ENCODE data around the gene PPP1R26.

Gene PPP1R26

GRCh38 chr9:135489188-135489906, 9.8 kb downstream of the PPP1R26 start:
- DNase-seq = no peak

DNA sequence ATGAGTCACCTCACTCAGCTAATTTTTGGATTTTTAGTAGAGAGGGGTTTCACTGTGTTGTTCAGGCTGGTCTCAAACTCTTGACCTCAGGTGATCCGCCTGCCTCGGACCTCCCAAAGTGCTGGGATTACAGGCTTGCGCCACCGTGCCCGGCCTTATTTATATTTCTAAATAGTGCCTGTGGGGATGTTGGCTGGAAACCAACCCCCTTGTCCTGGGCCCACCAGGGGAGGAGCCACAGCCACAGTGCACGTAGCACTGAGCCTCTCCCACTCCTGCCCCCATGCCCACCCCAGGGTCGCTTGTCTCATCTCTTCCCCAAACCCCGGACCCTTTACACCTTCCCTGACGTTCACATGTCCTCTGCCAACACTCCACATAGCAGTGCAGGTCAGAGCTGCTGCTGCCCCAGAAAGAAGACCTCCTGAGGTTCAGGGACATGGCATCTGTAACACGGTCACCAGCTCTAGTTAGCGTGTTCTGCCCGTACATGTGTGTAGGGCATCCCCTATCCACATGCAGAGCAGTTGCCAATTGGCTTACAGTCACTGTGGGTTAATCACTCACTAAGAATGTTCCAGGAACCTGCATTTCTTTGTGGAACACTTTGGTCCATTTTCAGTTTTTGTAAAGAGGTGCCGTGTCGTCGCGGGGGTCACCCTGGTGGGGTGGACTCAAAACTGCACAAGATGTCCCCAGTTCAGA, 10.7 kb downstream of the PPP1R26 start:
- DNase-seq = no peak

- DNase-seq = no peak
Measured at GRCh38 chr9:135490980-135491464, 11.4 kb downstream of the PPP1R26 start.

DNA sequence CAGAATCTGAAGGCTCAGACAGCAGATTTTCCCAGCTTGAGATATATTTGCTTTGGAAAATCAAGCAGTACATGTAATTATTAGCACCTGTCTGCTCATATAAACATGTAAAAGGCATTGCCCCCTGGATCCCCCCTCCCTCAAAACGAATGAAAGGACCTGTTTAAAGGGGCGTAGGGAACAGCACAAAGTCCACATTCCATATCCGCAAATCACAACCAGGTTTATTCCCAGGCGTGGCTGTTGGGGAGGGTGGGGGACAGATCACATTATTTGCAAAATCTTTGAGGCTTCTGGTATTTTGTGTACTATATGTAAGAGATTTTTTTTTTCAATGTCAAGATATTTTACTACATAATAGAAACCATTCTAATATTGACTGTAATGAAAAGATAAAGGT, 12.2 kb downstream of the PPP1R26 start:
- DNase-seq = no peak

DNA sequence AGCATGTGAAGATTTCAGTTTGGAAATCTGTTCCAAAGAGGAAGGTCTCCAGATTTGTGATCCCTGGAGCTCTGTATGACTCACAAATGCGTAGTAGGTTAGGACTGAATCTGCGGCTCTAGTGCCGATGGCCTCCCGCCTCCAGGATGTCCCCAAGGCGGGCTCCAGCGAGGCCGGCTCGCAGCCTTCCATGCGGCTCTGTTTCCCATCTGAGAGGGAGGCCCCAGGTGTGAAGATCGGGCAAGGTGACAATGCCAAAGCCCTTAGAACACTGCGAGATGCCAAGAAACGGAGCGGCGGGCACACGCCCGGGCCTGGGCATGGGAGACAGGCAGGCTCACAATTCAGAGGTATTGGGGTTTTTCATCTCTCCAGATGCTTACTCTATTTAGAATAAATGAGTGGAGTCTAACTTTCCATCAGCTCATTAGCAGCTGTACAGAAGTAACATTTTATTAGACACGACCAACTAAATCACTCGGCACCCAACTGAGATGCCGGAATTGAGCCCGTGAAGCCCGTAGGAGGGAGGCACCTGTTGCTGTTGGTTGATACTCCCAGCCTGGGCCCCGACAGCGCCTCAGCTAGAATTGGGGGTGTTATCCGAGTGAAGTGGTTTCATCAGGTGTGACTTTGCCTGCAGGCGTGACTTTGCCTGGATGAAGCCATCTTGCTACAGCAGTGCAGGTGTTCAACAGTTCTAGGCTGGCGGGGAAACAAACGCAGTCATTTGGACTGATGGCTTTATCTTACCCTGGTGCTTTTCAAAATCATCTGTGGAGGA, 13.5 kb downstream of the PPP1R26 start:
- no peak for DNase-seq

- no peak for DNase-seq
Measured at GRCh38 chr9:135494791-135495559, 15.4 kb downstream of the PPP1R26 start.

GRCh38 chr9:135498381-135499126, 19.0 kb downstream of the PPP1R26 start:
- DNase-seq = no peak

DNA sequence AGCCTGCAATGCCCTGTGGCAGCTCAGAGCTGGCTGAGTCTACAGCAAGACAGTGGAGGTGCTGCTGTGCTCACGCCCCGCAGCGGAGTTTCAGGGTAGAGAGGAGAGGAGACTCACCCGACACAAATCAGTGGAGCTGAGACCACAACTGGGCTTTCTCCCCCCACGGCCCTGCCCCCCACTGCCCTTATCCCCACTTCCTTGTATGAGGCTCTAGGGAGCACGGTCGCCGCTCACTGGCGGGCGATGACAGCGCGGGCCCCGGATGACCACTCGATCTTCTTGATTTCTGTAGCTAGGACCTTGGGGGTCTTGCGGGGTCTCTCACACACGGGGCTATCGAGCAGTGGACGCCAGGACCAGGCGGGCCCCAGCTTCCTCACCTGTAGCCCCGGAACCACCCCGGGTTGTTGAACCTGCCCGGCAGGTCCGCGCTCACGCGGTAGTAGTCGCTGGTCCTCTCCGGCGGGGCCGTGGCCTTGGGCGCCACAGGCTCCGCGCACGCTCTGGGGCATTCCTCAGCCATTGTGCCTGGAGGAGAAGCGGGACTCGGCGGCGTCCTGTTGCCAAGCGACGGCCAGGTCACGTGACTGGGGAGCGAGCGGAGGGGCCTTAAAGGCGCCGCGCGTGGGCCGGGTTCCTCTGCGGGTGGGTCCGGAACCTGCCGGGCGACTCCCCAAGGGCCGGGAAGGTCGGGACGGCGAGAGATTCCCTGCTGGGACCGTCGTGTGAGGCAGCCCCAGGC, 19.9 kb downstream of the PPP1R26 start:
- peak; percentile 5 for DNase-seq

DNA sequence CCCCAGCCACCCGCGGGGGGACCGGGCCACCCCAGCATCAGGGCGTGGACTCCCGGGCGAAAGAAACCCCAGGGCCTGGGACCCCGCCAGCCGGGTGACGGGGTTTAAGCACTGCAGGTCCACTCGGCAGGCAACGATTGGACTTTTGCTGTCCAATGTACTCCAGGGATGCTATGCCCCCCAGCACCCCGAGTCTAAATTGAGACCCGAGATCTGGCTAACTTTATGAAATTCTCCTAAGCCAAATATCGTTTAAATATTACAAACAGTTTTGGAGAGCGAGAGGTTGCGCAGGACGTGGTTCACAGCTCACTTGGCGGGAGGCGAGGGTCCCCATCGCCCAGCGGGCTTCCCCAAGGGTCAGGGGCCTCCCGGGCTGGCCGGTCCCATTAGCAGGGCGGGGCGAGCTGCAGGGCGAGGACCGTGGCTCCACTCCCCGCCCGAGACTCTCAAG, 20.5 kb downstream of the PPP1R26 start:
- no peak for DNase-seq

- DNase-seq = peak; percentile 59
Measured at GRCh38 chr9:135500525-135501260, 21.1 kb downstream of the PPP1R26 start, which contains the start of gene MRPS2. MRPS2 (plus strand) TSS chr9:135500682; CDS start chr9:135500711, 29 bp downstream.

- no peak for DNase-seq
Measured at GRCh38 chr9:135501261-135502167, 21.9 kb downstream of the PPP1R26 start.

DNA sequence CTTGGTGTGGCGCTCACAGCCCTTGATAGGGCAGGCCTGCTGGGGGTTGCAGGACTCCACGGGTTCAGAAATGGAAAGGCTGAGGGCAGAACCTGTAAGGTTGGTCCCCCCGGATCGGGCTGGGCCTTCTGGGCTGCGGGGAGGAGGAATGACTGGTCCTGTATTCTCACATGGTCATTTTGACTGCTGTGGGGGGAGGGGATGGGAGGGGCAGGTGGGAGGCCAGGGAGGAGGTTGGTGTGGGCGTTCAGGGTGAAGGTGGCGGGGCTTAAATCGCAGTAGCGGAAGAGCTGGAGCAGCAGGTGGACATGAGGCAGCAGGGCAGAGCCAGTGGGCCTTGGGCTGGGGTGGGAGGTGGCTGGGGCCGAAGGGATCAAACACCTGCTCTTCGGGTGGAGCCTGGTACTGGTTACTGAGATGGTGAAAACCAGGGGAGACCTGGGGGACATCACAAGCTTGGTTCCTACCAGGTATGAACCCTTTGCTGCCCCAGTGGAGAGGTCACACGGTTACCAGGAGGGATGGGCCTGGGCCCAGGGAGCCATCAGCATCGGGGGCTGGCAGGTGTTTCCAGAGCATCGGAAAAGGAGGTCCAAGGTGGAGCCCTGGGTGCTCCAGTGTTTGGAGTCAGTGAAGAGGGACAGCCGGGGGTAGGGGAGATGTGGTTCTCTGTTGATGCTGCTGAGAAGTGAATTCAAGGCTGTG, 22.7 kb downstream of the PPP1R26 start:
- DNase-seq = no peak

- DNase-seq = no peak
Measured at GRCh38 chr9:135502873-135503321, 23.3 kb downstream of the PPP1R26 start.

- DNase-seq = no peak
Measured at GRCh38 chr9:135503371-135504261, 24.0 kb downstream of the PPP1R26 start.

DNA sequence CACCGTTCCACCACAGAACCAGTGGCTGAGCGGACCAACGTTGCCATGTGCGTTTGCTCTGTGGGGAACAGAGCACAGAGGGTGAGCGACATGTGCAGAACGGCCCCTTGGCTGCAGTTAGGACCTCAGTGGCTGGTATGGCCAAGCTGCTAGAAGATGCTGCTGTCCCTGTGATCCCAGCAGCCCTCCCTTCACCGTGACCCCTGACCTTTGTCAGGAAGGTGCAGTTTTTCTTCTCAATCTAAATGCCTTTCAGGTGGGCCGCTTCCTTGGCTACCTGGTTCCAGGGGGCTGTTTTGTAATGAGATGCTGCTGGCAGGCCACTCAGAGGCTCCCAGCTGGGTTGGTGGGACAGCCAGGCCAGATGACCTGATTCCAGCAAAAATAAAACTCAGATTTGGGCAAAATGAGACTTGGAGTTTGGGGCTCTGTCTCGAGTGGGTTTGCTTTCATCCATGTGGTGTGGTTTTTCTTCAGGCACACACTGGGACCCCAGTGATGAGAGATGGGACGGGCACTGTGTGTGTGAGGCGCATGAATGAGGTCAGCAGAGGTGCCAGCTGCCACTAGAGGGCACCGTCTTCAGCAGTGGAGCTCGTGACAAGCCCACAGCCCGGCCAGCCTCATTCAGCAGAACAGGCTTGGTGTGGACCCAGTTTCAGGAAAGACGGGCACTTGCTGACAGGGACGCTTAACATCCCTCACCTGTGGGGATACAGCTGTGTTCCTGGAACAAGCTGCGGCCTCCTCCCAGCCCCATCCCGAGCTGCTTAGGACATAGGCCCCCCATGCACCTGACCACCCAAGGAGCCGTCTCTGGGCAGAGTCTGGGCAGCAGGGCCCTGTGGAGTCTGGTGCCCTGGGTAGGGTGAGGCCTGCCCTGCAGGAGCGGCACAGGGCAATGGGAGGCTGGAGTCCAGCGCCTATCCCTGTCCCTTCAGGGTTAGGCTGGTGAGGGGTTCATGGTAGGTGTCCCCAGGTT, 25.0 kb downstream of the PPP1R26 start:
- DNase-seq = no peak
